ENCODE data around the gene ITGAL. TPM values are rescaled to one million over a fixed set of nuclear protein-coding genes. Genes with fewer than 3 reads are reported as not detected.
"Not testable (repeated sequence)": the region's sequence is repeated elsewhere in the genome, so short reads cannot be mapped to it uniquely, and the experiment has no call there.

Gene ITGAL
- total and polyA plus RNA-seq, 2 experiments from 2014 or later, result 0.95 to 3.4 TPM

DNA sequence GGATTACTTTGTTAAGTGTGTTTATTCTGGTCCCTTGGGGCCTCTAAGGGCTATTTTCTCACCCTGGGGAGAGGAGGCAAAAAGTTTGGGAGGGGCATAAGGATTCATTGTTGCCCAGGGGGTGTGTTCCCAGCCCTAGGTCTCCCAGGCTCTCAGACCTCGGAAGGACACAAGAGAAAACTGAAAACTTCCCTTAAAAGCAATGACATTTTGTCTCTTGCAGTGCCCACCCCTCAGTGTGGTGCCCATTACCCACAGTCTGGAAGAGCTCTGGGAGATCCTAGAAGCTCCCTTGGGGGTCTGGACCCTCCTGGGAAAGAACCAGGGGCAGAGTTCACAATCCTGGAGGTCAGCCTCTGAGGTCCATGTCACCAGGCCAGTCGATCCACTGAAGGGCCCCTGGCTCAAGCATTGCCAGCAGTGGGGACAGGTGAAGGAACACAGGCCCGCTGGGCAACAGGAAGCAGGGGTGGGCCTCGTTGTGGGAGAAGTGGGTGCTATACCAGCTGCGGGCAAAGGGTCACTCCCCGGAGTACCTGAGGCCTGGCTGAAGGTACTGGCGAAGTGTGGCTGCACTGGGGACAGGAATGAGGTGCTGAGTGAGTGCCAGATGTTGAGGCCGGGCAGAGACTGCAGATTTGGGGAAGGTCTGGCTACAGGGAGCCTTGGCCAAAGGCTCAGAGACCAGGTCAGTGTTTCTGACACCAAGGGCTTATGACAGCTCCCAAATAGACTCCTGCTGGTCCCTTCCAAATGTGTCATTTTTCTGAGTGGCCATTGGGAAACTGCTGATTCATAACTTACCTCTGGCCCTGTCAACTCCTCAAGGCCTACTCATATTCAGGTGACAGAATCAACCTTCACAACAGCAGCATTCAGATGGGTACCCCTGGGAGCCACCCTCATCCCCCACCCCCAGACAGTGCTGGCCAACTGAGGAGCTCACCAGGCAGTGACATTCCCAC is 66.7 kb downstream of the ITGAL start:
- no peak for DNase-seq (ENCODE audit: low spot score)
- no peak overlapping the region for H3K4me3 ChIP-seq
- 85% methylated on average over 8 of the region's 8 CpGs for WGBS (ENCODE audit: low lambda C conversion rate, missing lambda C conversion rate)
- H4K20me1 ChIP-seq (ENCODE audit: insufficient read depth, poor library complexity, severe bottlenecking), result no peaks in the 10 kb centered on the region
- no peaks in the 10 kb centered on the region for H3K9me2 ChIP-seq (replicated peaks; ENCODE audit: insufficient read depth)
- H3K27me3 ChIP-seq, result no peaks in the 10 kb centered on the region
- TF ChIP-seq, protein P1, sequence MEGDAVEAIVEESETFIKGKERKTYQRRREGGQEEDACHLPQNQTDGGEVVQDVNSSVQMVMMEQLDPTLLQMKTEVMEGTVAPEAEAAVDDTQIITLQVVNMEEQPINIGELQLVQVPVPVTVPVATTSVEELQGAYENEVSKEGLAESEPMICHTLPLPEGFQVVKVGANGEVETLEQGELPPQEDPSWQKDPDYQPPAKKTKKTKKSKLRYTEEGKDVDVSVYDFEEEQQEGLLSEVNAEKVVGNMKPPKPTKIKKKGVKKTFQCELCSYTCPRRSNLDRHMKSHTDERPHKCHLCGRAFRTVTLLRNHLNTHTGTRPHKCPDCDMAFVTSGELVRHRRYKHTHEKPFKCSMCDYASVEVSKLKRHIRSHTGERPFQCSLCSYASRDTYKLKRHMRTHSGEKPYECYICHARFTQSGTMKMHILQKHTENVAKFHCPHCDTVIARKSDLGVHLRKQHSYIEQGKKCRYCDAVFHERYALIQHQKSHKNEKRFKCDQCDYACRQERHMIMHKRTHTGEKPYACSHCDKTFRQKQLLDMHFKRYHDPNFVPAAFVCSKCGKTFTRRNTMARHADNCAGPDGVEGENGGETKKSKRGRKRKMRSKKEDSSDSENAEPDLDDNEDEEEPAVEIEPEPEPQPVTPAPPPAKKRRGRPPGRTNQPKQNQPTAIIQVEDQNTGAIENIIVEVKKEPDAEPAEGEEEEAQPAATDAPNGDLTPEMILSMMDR (IDR thresholded peaks at IDR 0.05; ENCODE audit: poor library complexity), result no peak
- TF ChIP-seq EZH2 (IDR thresholded peaks at IDR 0.05; ENCODE audit: borderline replicate concordance), result no peak
- TF ChIP-seq EZH2phosphoT487 (IDR thresholded peaks at IDR 0.05; ENCODE audit: low read depth, severe bottlenecking, unreplicated experiment), result no peak
- H3K79me2 ChIP-seq, result peaks cover 32% of the 10 kb centered on the region
- peak overlapping the region; percentile 99 for H3K27ac ChIP-seq
- no peak overlapping the region for H3K4me2 ChIP-seq
- H3K4me1 ChIP-seq (ENCODE audit: insufficient read depth), result peaks cover 37% of the 10 kb centered on the region
- H3K36me3 ChIP-seq (replicated peaks; ENCODE audit: insufficient read depth, low read depth), result no peaks in the 10 kb centered on the region
- H3K9me3 ChIP-seq (ENCODE audit: low read depth), result no peaks in the 10 kb centered on the region
- no peak overlapping the region for H2AFZ ChIP-seq

DNA sequence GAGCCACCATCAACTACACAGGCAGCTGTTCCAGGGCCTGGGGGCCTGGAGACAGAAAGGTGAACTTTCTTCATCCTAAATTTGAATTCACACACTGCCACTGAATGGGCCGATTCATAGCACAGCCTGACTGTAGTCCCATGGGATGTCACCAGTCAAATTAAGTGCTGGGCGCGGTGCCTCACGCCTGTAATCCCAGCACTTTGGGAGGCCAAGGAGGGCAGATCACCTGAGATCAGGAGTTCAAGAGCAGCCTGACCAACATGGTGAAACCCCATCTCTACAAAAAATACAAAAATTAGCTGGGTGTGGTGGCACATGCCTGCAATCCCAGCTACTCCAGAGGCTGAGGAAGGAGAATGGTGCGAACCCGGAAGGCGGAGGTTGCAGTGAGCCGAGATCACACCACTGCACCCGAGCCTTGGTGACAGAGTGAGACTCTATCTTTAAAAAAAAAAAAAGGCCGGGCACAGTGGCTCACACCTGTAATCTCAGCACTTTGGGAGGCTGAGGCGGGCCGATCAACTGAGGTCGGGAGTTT is 67.5 kb downstream of the ITGAL start:
- H3K4me2 ChIP-seq; H3K27me3 ChIP-seq; H3K9me3 ChIP-seq (ENCODE audit: low read depth); H3K4me3 ChIP-seq; H3K36me3 ChIP-seq (replicated peaks; ENCODE audit: insufficient read depth, low read depth); H3K9me2 ChIP-seq (replicated peaks; ENCODE audit: insufficient read depth); H2AFZ ChIP-seq; DNase-seq (ENCODE audit: low spot score); H4K20me1 ChIP-seq (ENCODE audit: insufficient read depth, poor library complexity, severe bottlenecking): not testable (repeated sequence)
- 85% methylated on average over 13 of the region's 13 CpGs for WGBS (ENCODE audit: low lambda C conversion rate, missing lambda C conversion rate)
- Histone ChIP-seq H3K79me2 (peaks cover 36% of the 10 kb centered on the region), H3K27ac (peak overlapping the region; percentile 99), H3K4me1 (ENCODE audit: insufficient read depth) (peaks cover 37% of the 10 kb centered on the region)

DNA sequence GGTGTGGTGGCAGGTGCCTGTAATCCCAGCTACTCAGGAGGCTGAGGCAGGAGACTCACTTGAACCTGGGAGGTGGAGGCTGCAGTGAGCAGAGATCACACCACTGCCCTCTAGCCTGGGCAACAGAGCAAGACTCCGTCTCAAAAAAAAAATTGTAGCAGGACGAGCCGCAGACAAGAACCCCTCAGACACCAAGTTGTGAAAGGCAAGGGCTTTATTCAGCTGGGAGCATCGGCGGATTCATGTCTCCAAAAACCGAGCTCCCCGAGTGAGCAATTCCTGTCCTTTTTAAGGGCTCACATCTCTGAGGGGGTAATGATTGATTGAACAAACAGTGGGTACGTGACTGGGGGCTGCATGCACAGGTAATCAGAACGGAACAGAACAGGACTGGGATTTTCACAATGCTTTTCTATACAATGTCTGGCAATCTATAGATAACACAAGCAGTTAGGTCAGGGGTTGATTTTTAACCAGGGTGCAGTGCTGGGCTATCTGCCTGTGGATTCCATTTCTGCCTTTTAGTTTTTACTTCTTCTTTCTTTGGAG is 68.4 kb downstream of the ITGAL start:
- not testable (repeated sequence) for H4K20me1 ChIP-seq (ENCODE audit: insufficient read depth, poor library complexity, severe bottlenecking); DNase-seq (ENCODE audit: low spot score); H3K27me3 ChIP-seq; H2AFZ ChIP-seq; H3K9me3 ChIP-seq (ENCODE audit: low read depth); H3K4me3 ChIP-seq; H3K9me2 ChIP-seq (replicated peaks; ENCODE audit: insufficient read depth); H3K36me3 ChIP-seq (replicated peaks; ENCODE audit: insufficient read depth, low read depth)
- Histone ChIP-seq H3K4me2 (peak overlapping the region; percentile 70), H3K79me2 (peaks cover 34% of the 10 kb centered on the region), H3K4me1 (ENCODE audit: insufficient read depth) (peaks cover 31% of the 10 kb centered on the region), H3K27ac (peak overlapping the region; percentile 99)
- WGBS (ENCODE audit: low lambda C conversion rate, missing lambda C conversion rate), result 38% methylated on average over 9 of the region's 9 CpGs

DNA sequence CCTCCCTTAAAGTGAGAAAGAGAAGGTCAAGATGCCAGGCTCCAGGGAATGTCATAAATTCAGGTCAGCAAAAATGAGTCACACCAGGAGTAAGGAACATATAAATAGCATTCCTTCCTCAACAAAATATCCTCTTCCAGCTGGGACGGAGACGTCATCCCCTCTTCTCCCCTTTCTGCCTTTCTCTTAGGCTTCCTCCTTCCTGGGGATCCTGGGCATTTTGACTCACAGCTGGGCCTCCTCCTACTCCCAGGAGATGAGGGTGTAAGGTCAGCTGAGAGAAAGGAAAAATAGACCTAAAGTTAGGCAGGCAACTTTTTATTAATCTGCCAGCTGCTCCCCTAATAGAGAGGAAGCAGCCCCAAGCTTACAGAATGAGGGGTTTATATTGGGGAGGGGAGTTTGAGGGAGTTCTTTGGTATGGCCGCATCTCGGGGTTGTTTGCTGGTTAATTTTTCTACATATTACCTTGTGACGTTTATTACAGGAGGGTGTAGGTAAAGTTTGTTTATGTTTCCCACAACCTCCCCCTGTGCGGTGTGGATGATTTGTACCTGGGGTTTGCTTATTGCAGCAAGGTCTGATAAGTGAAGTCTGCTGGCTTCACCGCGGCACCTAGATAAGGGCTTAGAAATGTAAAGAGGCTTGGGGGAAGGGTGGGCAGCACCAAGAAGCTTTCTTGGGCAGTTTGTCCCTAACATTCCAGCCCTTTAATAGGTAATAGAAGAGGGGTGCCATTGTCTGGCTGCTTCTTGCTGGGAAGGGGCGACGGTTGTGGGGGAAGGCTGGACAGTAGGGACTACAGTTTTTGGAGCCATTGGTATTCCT is 69.2 kb downstream of the ITGAL start:
- DNase-seq (ENCODE audit: low spot score), result peak; percentile 75
- TF ChIP-seq EZH2phosphoT487 (IDR thresholded peaks at IDR 0.05; ENCODE audit: low read depth, severe bottlenecking, unreplicated experiment) (no peak), EZH2 (IDR thresholded peaks at IDR 0.05; ENCODE audit: borderline replicate concordance) (no peak)
- TF ChIP-seq, protein P1 (IDR thresholded peaks at IDR 0.05; ENCODE audit: poor library complexity), result no peak
- H4K20me1 ChIP-seq (ENCODE audit: insufficient read depth, poor library complexity, severe bottlenecking), result no peaks in the 10 kb centered on the region
- H3K4me1 ChIP-seq (ENCODE audit: insufficient read depth), result peaks cover 24% of the 10 kb centered on the region
- peak overlapping the region; percentile 70 for H3K4me2 ChIP-seq
- H3K9me3 ChIP-seq (ENCODE audit: low read depth), result no peaks in the 10 kb centered on the region
- no peaks in the 10 kb centered on the region for H3K27me3 ChIP-seq
- no peaks in the 10 kb centered on the region for H3K9me2 ChIP-seq (replicated peaks; ENCODE audit: insufficient read depth)
- 20% methylated on average over 10 of the region's 10 CpGs for WGBS (ENCODE audit: low lambda C conversion rate, missing lambda C conversion rate)
- H3K79me2 ChIP-seq, result peaks cover 27% of the 10 kb centered on the region
- H3K4me3 ChIP-seq, result no peak overlapping the region
- H3K36me3 ChIP-seq (replicated peaks; ENCODE audit: insufficient read depth, low read depth), result no peaks in the 10 kb centered on the region
- H3K27ac ChIP-seq, result peak overlapping the region; percentile 99
- no peak overlapping the region for H2AFZ ChIP-seq

All from hepatocyte (in vitro differentiated cells).